ENCODE measurements around the gene EXOC4.

GRCh38 chr7:133386205-133386604, 133.3 kb downstream of the EXOC4 start:
- TF ChIP-seq CTCF (IDR thresholded peaks at IDR 0.05; ENCODE audit: low read length) (no peak), EZH2 (IDR thresholded peaks at IDR 0.05; ENCODE audit: borderline replicate concordance, low read length) (no peak)

All from OCI-LY1 (cell line).